ENCODE measurements around the gene COX7A2.

COX7A2 gene

DNA sequence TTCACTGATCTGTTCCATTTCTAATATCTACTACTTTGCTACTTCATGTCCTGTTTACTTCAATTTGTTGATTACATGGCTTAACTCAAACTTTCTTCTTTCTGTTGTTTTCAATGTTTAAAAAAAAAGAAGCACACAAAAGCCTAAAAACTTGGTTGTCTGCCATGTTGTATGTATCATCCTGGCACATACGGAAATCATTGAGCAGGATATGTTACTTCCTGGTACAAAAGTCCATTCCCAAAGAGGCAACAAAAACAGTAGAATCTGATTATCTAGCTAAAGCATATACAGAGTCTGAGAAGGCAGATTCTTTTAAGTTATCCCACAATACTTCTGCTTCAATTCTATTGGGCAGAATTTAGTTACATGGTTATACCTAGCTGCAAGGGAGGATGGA lies 23.2 kb downstream of the COX7A2 start:
- no peak for DNase-seq
- Histone ChIP-seq H3K36me3 (no peaks in the 10 kb centered on the region), H3K4me3 (ENCODE audit: low read depth, low read length) (no peak overlapping the region), H3K9me3 (ENCODE audit: severe bottlenecking) (no peaks in the 10 kb centered on the region), H3K27ac (no peak overlapping the region), H3K27me3 (ENCODE audit: insufficient read depth, low read depth, severe bottlenecking) (no peaks in the 10 kb centered on the region)
- TF ChIP-seq CTCF (IDR thresholded peaks at IDR 0.05; ENCODE audit: low read depth, low read length), result no peak

GRCh38 chr6:75219263-75219662 lies 24.3 kb downstream of the COX7A2 start:
- H3K27ac ChIP-seq, result no peak overlapping the region
- H3K27me3 ChIP-seq (ENCODE audit: insufficient read depth, low read depth, severe bottlenecking), result no peaks in the 10 kb centered on the region
- no peaks in the 10 kb centered on the region for H3K9me3 ChIP-seq (ENCODE audit: severe bottlenecking)
- TF ChIP-seq CTCF (IDR thresholded peaks at IDR 0.05; ENCODE audit: low read depth, low read length), result no peak
- H3K36me3 ChIP-seq, result no peaks in the 10 kb centered on the region
- H3K4me3 ChIP-seq (ENCODE audit: low read depth, low read length), result no peak overlapping the region
- DNase-seq, result no peak

- H3K27me3 ChIP-seq (ENCODE audit: insufficient read depth, low read depth, severe bottlenecking), result no peaks in the 10 kb centered on the region
- DNase-seq, result no peak
These were observed 26.4 kb downstream of the COX7A2 start for GRCh38 chr6:75217193-75217592.

GRCh38 chr6:75215291-75215690 lies 28.3 kb downstream of the COX7A2 start:
- TF ChIP-seq CTCF (IDR thresholded peaks at IDR 0.05; ENCODE audit: low read depth, low read length), result no peak
- DNase-seq, result no peak

More at GRCh38 chr6:75217193-75217592, 26.4 kb downstream of the COX7A2 start:
- no peaks in the 10 kb centered on the region for H3K36me3 ChIP-seq
- no peak for TF ChIP-seq CTCF (IDR thresholded peaks at IDR 0.05; ENCODE audit: low read depth, low read length)
- H3K4me3 ChIP-seq (ENCODE audit: low read depth, low read length), result no peak overlapping the region
- H3K9me3 ChIP-seq (ENCODE audit: severe bottlenecking), result no peaks in the 10 kb centered on the region
- H3K27ac ChIP-seq, result no peak overlapping the region

GRCh38 chr6:75213732-75214131 lies 29.9 kb downstream of the COX7A2 start:
- H3K4me3 ChIP-seq (ENCODE audit: low read depth, low read length), result no peak overlapping the region
- DNase-seq, result no peak
- no peak overlapping the region for H3K27ac ChIP-seq
- H3K9me3 ChIP-seq (ENCODE audit: severe bottlenecking), result no peaks in the 10 kb centered on the region
- 0 out of 2 replicates have a peak, but pooled peaks have one; percentile 10 for TF ChIP-seq CTCF (IDR thresholded peaks at IDR 0.05; ENCODE audit: low read depth, low read length)
- H3K27me3 ChIP-seq (ENCODE audit: insufficient read depth, low read depth, severe bottlenecking), result peaks cover 27% of the 10 kb centered on the region
- H3K36me3 ChIP-seq, result no peaks in the 10 kb centered on the region

More at GRCh38 chr6:75215291-75215690, 28.3 kb downstream of the COX7A2 start:
- Histone ChIP-seq H3K27ac (no peak overlapping the region), H3K27me3 (ENCODE audit: insufficient read depth, low read depth, severe bottlenecking) (peaks cover 11% of the 10 kb centered on the region), H3K4me3 (ENCODE audit: low read depth, low read length) (no peak overlapping the region), H3K36me3 (no peaks in the 10 kb centered on the region), H3K9me3 (ENCODE audit: severe bottlenecking) (no peaks in the 10 kb centered on the region)

DNA sequence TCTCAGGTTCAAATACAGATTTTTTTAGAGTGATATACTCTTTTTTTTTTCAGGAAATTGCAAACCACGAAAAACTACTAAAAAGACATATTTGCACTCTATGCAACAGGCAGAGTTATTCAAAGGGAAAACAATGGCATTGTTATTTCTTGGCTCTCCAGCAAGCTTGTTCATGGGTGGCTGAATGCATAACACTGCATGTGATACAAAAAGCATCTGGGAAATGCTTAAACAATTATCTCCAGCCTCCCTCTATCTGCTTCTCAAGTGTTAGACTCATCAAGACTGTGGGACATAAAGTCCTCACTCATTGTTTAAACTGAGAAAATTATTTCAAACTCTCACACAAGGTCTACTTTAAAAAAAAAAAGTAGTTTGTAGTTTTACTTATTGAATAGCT lies 30.5 kb downstream of the COX7A2 start:
- Histone ChIP-seq H3K4me3 (ENCODE audit: low read depth, low read length) (no peak overlapping the region), H3K27ac (no peak overlapping the region), H3K27me3 (ENCODE audit: insufficient read depth, low read depth, severe bottlenecking) (peaks cover 33% of the 10 kb centered on the region), H3K9me3 (ENCODE audit: severe bottlenecking) (no peaks in the 10 kb centered on the region), H3K36me3 (no peaks in the 10 kb centered on the region)
- no peak for TF ChIP-seq CTCF (IDR thresholded peaks at IDR 0.05; ENCODE audit: low read depth, low read length)
- no peak for DNase-seq
